ENCODE results near the gene ASAH2.
"Not testable (repeated sequence)": the region's sequence is repeated elsewhere in the genome, so short reads cannot be mapped to it uniquely, and the experiment has no call there.

ASAH2 gene

GRCh38 chr10:50248598-50248997 lies 2.7 kb downstream of the ASAH2 start:
- H3K36me3 ChIP-seq = no peaks in the 10 kb centered on the region
- H3K4me1 ChIP-seq (ENCODE audit: control insufficient read depth in 1 of 2, insufficient read depth in 1 of 2, low read depth in 1 of 2, low read length in 1 of 2) = no peaks in the 10 kb centered on the region
- H3K27me3 ChIP-seq = peaks cover 40% of the 10 kb centered on the region
- H3K4me3 ChIP-seq (ENCODE audit: low read depth in 1 of 2, low read length in 1 of 2) = no peak overlapping the region
- TF ChIP-seq CTCF (IDR thresholded peaks at IDR 0.05) = no peak
- no peaks in the 10 kb centered on the region for H3K9me3 ChIP-seq
- no peak overlapping the region for H3K27ac ChIP-seq

DNA sequence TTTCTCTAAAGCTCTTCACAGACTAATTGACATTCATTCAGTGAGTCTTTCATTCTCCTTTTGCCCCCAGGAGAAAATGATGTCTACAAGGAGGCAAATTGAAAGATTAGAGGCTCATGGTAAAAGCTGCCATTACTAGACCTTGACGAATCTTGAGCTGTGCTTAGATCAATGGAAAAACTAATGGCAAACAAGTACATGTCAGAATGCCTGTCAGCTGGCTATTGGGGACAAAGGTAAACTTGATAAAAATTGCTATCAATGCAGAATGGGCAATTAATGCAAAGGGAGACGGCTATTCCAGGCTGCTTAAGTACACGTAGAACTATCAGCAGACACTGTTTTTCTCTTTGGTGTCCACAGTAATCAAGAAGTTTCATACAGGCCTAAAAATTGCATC lies 3.3 kb downstream of the ASAH2 start:
- no peak overlapping the region for H3K27ac ChIP-seq
- TF ChIP-seq CTCF (IDR thresholded peaks at IDR 0.05) = no peak
- H3K9me3 ChIP-seq = no peaks in the 10 kb centered on the region
- no peak overlapping the region for H3K4me3 ChIP-seq (ENCODE audit: low read depth in 1 of 2, low read length in 1 of 2)
- no peaks in the 10 kb centered on the region for H3K36me3 ChIP-seq
- H3K4me1 ChIP-seq (ENCODE audit: control insufficient read depth in 1 of 2, insufficient read depth in 1 of 2, low read depth in 1 of 2, low read length in 1 of 2) = no peaks in the 10 kb centered on the region
- peaks cover 39% of the 10 kb centered on the region for H3K27me3 ChIP-seq

DNA sequence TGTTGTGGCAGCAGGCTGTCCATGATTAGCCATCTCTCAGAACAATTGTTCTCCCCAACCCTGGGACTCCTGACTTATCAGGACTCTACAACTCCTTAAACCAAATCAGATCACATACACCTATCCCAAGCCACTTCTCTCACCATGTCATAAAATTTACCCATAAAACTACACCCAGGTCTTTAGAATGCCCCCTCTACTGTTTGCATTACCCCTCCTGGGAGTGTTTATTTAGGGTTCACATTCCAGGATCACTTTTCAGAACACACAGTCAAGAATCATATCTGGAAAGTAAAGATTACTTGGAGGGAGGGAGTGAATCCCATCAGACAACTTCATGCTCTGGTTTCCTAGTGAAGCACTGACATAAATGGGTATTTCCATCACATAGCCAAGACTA lies 7.1 kb downstream of the ASAH2 start:
- H3K27me3 ChIP-seq = peaks cover 44% of the 10 kb centered on the region
- no peak for TF ChIP-seq CTCF (IDR thresholded peaks at IDR 0.05)
- H3K4me3 ChIP-seq (ENCODE audit: low read depth in 1 of 2, low read length in 1 of 2) = no peak overlapping the region
- H3K27ac ChIP-seq = no peak overlapping the region
- H3K9me3 ChIP-seq = no peaks in the 10 kb centered on the region
- no peaks in the 10 kb centered on the region for H3K4me1 ChIP-seq (ENCODE audit: control insufficient read depth in 1 of 2, insufficient read depth in 1 of 2, low read depth in 1 of 2, low read length in 1 of 2)
- H3K36me3 ChIP-seq = no peaks in the 10 kb centered on the region

- TF ChIP-seq CTCF (IDR thresholded peaks at IDR 0.05) = no peak
- H3K27me3 ChIP-seq = peaks cover 50% of the 10 kb centered on the region
Measured at GRCh38 chr10:50242777-50243176, 8.5 kb downstream of the ASAH2 start.

GRCh38 chr10:50241478-50241877 lies 9.8 kb downstream of the ASAH2 start:
- not testable (repeated sequence) for H3K36me3 ChIP-seq; H3K27ac ChIP-seq; H3K9me3 ChIP-seq; H3K4me1 ChIP-seq (ENCODE audit: control insufficient read depth in 1 of 2, insufficient read depth in 1 of 2, low read depth in 1 of 2, low read length in 1 of 2); H3K4me3 ChIP-seq (ENCODE audit: low read depth in 1 of 2, low read length in 1 of 2)
- H3K27me3 ChIP-seq = peaks cover 52% of the 10 kb centered on the region

More at GRCh38 chr10:50242777-50243176, 8.5 kb downstream of the ASAH2 start:
- Histone ChIP-seq H3K9me3 (no peaks in the 10 kb centered on the region), H3K4me3 (ENCODE audit: low read depth in 1 of 2, low read length in 1 of 2) (no peak overlapping the region), H3K27ac (no peak overlapping the region), H3K4me1 (ENCODE audit: control insufficient read depth in 1 of 2, insufficient read depth in 1 of 2, low read depth in 1 of 2, low read length in 1 of 2) (no peaks in the 10 kb centered on the region), H3K36me3 (no peaks in the 10 kb centered on the region)

- no peaks in the 10 kb centered on the region for H3K4me1 ChIP-seq (ENCODE audit: control insufficient read depth in 1 of 2, insufficient read depth in 1 of 2, low read depth in 1 of 2, low read length in 1 of 2)
- H3K27ac ChIP-seq = no peak overlapping the region
- peaks cover 51% of the 10 kb centered on the region for H3K27me3 ChIP-seq
- no peaks in the 10 kb centered on the region for H3K9me3 ChIP-seq
- no peak overlapping the region for H3K4me3 ChIP-seq (ENCODE audit: low read depth in 1 of 2, low read length in 1 of 2)
- H3K36me3 ChIP-seq = no peaks in the 10 kb centered on the region
- no peak for TF ChIP-seq CTCF (IDR thresholded peaks at IDR 0.05)
Measured at GRCh38 chr10:50234486-50234885, 16.8 kb downstream of the ASAH2 start.
